Measurements from ENCODE around the gene CCDC178. TPM values are rescaled to one million over a fixed set of nuclear protein-coding genes. Genes with fewer than 3 reads are reported as not detected.

CCDC178 gene
- total RNA-seq, 1 experiment from 2014 or later, result not detected

DNA sequence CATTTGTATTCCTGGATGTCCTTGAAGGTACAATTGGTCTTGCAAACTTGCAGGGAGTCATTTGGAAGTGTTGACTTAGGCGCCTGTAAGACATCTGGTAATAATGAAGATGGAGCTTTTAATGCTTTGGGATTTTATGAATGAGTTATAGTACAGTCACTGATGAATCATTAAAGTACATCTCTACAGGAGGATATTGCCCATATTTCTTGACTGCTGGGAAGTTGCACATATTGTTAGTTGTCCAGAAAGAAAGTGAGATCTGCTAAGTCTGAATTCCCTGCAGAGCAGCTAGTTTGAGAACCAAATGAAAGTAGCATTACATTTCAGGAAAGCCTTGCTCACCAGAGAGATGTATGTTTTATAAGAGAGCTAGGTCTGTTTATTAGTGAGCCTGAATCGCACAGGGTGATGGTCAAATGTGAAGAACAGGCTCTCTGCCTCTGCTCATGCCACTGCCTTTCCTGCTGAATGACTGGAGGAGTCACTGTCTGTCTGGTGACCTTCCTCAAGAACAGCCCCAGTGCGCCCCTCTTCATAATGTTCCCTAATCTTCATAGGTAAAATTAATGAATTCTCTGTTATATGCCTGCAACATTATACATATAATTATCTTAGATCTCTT lies 528.7 kb downstream of the CCDC178 start:
- DNase-seq, result no peak
- no peak overlapping the region for H3K27ac ChIP-seq
- no peak overlapping the region for H2AFZ ChIP-seq
- intact Hi-C loops (cut with micrococcal nuclease; ENCODE audit: unreplicated experiment), result no loop called here
- POLR2A ChIA-PET (ENCODE audit: unreplicated experiment), result no interaction called here
- H3K36me3 ChIP-seq (ENCODE audit: low read depth), result no peaks in the 10 kb centered on the region
- no peaks in the 10 kb centered on the region for H3K9me2 ChIP-seq (ENCODE audit: insufficient read depth)
- no peaks in the 10 kb centered on the region for H3K4me1 ChIP-seq (replicated peaks; ENCODE audit: insufficient read depth)
- no TSS peak for BruUV-seq (replicated peaks)
- CTCF ChIA-PET, result no interaction called here
- H3K4me3 ChIP-seq, result no peak overlapping the region
- no peaks in the 10 kb centered on the region for H3K79me2 ChIP-seq (ENCODE audit: low read depth)
- H3K9me3 ChIP-seq (ENCODE audit: insufficient read depth, low read depth), result no peaks in the 10 kb centered on the region
- no peaks in the 10 kb centered on the region for H4K20me1 ChIP-seq (ENCODE audit: insufficient read depth)
- H3F3A ChIP-seq (ENCODE audit: insufficient read depth, low read depth), result no peaks in the 10 kb centered on the region
- H3K27me3 ChIP-seq (ENCODE audit: insufficient read depth, low read depth), result no peaks in the 10 kb centered on the region
- TF ChIP-seq, protein P1, sequence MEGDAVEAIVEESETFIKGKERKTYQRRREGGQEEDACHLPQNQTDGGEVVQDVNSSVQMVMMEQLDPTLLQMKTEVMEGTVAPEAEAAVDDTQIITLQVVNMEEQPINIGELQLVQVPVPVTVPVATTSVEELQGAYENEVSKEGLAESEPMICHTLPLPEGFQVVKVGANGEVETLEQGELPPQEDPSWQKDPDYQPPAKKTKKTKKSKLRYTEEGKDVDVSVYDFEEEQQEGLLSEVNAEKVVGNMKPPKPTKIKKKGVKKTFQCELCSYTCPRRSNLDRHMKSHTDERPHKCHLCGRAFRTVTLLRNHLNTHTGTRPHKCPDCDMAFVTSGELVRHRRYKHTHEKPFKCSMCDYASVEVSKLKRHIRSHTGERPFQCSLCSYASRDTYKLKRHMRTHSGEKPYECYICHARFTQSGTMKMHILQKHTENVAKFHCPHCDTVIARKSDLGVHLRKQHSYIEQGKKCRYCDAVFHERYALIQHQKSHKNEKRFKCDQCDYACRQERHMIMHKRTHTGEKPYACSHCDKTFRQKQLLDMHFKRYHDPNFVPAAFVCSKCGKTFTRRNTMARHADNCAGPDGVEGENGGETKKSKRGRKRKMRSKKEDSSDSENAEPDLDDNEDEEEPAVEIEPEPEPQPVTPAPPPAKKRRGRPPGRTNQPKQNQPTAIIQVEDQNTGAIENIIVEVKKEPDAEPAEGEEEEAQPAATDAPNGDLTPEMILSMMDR (conservative IDR thresholded peaks at IDR 0.05), result no peak
- no peak for TF ChIP-seq EZH2 (IDR thresholded peaks at IDR 0.05; ENCODE audit: low read depth)
- no peak overlapping the region for H3K4me2 ChIP-seq

DNA sequence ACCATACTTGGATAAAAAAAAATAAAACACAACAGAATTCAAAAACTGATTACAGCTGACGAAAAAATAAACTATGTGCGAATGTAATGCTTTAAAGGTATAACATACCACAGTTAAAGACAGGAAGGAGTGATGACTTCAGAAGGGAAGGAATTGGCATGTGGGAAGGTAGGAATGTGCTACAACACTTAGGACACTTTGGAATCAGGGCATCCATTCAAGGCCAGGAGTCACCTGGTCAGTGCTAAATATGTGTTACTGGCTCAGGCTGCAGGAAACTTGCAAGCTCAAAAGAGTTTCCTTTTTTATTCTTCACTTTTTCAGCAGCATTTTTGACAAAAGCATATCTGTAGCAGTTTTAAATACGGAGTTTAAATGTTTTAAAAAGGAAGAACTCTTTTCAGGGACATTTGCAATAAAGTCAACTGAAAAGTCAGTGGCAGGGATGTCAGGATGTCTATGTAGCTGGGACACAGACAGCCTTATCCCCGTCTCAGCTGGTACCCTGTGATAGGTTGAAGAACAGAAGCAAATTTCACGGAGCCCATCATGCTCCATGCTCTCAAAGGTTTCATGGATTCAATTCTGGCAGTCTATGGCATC lies 529.7 kb downstream of the CCDC178 start:
- H3K4me1 ChIP-seq (replicated peaks; ENCODE audit: insufficient read depth), result no peaks in the 10 kb centered on the region
- DNase-seq, result no peak
- BruUV-seq (replicated peaks), result no TSS peak
- H3K9me3 ChIP-seq (ENCODE audit: insufficient read depth, low read depth), result no peaks in the 10 kb centered on the region
- H3K4me3 ChIP-seq, result no peak overlapping the region
- H3K9me2 ChIP-seq (ENCODE audit: insufficient read depth), result no peaks in the 10 kb centered on the region
- TF ChIP-seq EZH2 (IDR thresholded peaks at IDR 0.05; ENCODE audit: low read depth), result no peak
- TF ChIP-seq, protein P1 (conservative IDR thresholded peaks at IDR 0.05), result no peak
- no peaks in the 10 kb centered on the region for H3K36me3 ChIP-seq (ENCODE audit: low read depth)
- no peaks in the 10 kb centered on the region for H3K27me3 ChIP-seq (ENCODE audit: insufficient read depth, low read depth)
- intact Hi-C loops (cut with micrococcal nuclease; ENCODE audit: unreplicated experiment), result no loop called here
- POLR2A ChIA-PET (ENCODE audit: unreplicated experiment), result no interaction called here
- H2AFZ ChIP-seq, result no peak overlapping the region
- CTCF ChIA-PET, result no interaction called here
- H4K20me1 ChIP-seq (ENCODE audit: insufficient read depth), result no peaks in the 10 kb centered on the region
- H3K79me2 ChIP-seq (ENCODE audit: low read depth), result no peaks in the 10 kb centered on the region
- no peak overlapping the region for H3K4me2 ChIP-seq
- no peaks in the 10 kb centered on the region for H3F3A ChIP-seq (ENCODE audit: insufficient read depth, low read depth)
- no peak overlapping the region for H3K27ac ChIP-seq

DNA sequence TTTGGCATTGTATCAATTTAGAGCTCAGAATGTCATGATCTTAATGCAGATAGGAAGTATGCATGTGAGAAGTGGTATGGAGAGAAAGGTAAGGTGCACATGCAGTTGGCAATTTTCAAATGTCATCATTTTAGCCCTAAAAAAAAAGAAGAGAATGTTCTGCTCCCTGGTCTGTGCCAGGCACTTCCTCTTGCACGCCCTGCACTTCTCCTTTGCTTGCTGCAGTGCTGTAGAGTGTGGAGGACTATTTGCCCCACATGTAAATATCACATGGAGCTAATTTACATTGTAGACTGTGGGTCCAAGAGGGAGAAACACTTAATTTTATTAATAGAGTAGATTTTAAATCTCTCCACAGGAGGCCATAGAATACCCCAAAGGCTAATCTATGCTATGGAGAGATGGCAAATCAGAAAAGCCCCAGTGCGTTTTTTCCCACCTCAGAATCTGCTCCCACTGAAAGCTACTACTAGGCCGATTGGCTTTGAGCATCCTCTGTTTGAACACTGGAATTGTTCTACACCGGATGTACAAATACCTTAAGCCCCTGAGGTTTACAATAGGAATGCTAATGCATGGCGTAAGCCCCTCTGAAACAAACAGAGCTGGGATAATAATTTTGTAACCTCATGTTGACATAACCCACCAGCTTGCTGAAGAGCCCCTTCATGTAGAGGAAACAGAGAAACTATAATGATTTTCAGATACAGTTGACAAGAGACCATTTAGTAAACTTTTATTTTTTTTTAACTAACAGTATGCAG lies 530.5 kb downstream of the CCDC178 start:
- no peaks in the 10 kb centered on the region for H3K9me2 ChIP-seq (ENCODE audit: insufficient read depth)
- no TSS peak for BruUV-seq (replicated peaks)
- no peak overlapping the region for H3K4me2 ChIP-seq
- POLR2A ChIA-PET (ENCODE audit: unreplicated experiment), result no interaction called here
- H3K27me3 ChIP-seq (ENCODE audit: insufficient read depth, low read depth), result no peaks in the 10 kb centered on the region
- no peak for TF ChIP-seq EZH2 (IDR thresholded peaks at IDR 0.05; ENCODE audit: low read depth)
- TF ChIP-seq, protein P1 (conservative IDR thresholded peaks at IDR 0.05), result no peak
- no peak overlapping the region for H2AFZ ChIP-seq
- no peaks in the 10 kb centered on the region for H3K4me1 ChIP-seq (replicated peaks; ENCODE audit: insufficient read depth)
- no peaks in the 10 kb centered on the region for H3F3A ChIP-seq (ENCODE audit: insufficient read depth, low read depth)
- DNase-seq, result no peak
- no peak overlapping the region for H3K27ac ChIP-seq
- H3K79me2 ChIP-seq (ENCODE audit: low read depth), result no peaks in the 10 kb centered on the region
- CTCF ChIA-PET, result no interaction called here
- H3K36me3 ChIP-seq (ENCODE audit: low read depth), result no peaks in the 10 kb centered on the region
- H3K9me3 ChIP-seq (ENCODE audit: insufficient read depth, low read depth), result no peaks in the 10 kb centered on the region
- intact Hi-C loops (cut with micrococcal nuclease; ENCODE audit: unreplicated experiment), result no loop called here
- H4K20me1 ChIP-seq (ENCODE audit: insufficient read depth), result no peaks in the 10 kb centered on the region
- no peak overlapping the region for H3K4me3 ChIP-seq

Measured in PC-9 (cell line).